ENCODE data around the gene LCN15.
A peak's percentile ranks its signal among the peaks of the same experiment; 100 is the strongest.

DNA sequence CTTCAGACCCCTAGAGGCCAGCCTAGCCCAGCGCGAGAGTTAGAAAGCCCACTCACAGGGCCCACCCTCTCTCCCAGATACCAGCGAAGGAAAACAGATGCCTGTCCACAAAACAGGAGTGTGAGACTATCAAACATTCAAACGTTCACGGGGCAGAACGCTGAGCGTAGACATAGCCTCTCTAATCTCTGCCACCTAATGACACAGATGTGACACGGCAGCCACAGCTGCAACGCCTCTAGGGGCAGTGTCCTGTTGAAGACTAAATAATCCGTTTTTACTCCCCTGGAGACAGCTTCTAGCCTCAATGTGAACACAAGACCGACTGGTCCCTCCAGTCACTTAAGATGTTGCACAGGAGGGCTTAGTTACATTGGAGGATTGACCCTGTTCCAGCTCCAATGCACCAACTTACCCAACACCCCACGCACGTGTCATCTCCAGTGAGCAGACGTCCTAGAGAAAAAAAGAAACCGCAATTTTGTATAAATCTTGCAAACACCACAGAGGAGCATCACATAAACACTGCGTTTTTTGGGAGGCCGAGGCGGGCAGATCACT lies 37.6 kb downstream of the LCN15 start:
- TF ChIP-seq, protein P1, sequence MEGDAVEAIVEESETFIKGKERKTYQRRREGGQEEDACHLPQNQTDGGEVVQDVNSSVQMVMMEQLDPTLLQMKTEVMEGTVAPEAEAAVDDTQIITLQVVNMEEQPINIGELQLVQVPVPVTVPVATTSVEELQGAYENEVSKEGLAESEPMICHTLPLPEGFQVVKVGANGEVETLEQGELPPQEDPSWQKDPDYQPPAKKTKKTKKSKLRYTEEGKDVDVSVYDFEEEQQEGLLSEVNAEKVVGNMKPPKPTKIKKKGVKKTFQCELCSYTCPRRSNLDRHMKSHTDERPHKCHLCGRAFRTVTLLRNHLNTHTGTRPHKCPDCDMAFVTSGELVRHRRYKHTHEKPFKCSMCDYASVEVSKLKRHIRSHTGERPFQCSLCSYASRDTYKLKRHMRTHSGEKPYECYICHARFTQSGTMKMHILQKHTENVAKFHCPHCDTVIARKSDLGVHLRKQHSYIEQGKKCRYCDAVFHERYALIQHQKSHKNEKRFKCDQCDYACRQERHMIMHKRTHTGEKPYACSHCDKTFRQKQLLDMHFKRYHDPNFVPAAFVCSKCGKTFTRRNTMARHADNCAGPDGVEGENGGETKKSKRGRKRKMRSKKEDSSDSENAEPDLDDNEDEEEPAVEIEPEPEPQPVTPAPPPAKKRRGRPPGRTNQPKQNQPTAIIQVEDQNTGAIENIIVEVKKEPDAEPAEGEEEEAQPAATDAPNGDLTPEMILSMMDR (IDR thresholded peaks at IDR 0.05): peak in 9 of 12 donors; percentile 18 to 56 (median 35)
- TF ChIP-seq POLR2A (IDR thresholded peaks at IDR 0.05): no peak

All from heart left ventricle (tissue), 13 donors.